ENCODE results near the gene NFATC1.

The NFATC1 gene

GRCh38 chr18:79522451-79523205 lies 126.9 kb downstream of the NFATC1 start:
- DNase-seq (peak; percentile 76), ATAC-seq (no peak)

GRCh38 chr18:79523206-79523735 lies 127.5 kb downstream of the NFATC1 start:
- ATAC-seq (peak; percentile 79), DNase-seq (peak; percentile 70)

GRCh38 chr18:79523736-79524180 lies 128.0 kb downstream of the NFATC1 start:
- DNase-seq (peak; percentile 83), ATAC-seq (peak; percentile 62)

GRCh38 chr18:79524181-79525078 lies 128.7 kb downstream of the NFATC1 start:
- peak; percentile 80 for DNase-seq
- ATAC-seq, result peak; percentile 47

- ATAC-seq (no peak), DNase-seq (peak; percentile 9)
Observed at GRCh38 chr18:79525556-79526467, 130.1 kb downstream of the NFATC1 start.

- ATAC-seq, result no peak
- DNase-seq, result peak; percentile 8
Observed at GRCh38 chr18:79526468-79527460, 131.0 kb downstream of the NFATC1 start.

- no peak for DNase-seq
- ATAC-seq, result no peak
Observed at GRCh38 chr18:79527656-79528315, 132.1 kb downstream of the NFATC1 start.

GRCh38 chr18:79528316-79528695 lies 132.6 kb downstream of the NFATC1 start:
- DNase-seq (no peak), ATAC-seq (no peak)

GRCh38 chr18:79528846-79529245 lies 133.1 kb downstream of the NFATC1 start:
- ATAC-seq (no peak), DNase-seq (peak; percentile 82)

GRCh38 chr18:79529296-79529695 lies 133.6 kb downstream of the NFATC1 start:
- DNase-seq, result no peak
- no peak for ATAC-seq

GRCh38 chr18:79529991-79530390 lies 134.3 kb downstream of the NFATC1 start:
- ATAC-seq, result no peak
- no peak for DNase-seq

- DNase-seq (no peak), ATAC-seq (no peak)
Observed at GRCh38 chr18:79530821-79531220, 135.1 kb downstream of the NFATC1 start.

- no peak for DNase-seq
Observed at GRCh38 chr18:79531386-79531785, 135.7 kb downstream of the NFATC1 start.

GRCh38 chr18:79531926-79532312 lies 136.2 kb downstream of the NFATC1 start:
- ATAC-seq (no peak), DNase-seq (no peak)

More at GRCh38 chr18:79531386-79531785, 135.7 kb downstream of the NFATC1 start:
- ATAC-seq, result no peak

GRCh38 chr18:79532313-79533007 lies 136.7 kb downstream of the NFATC1 start:
- DNase-seq (no peak), ATAC-seq (no peak)

- ATAC-seq (no peak), DNase-seq (no peak)
Observed at GRCh38 chr18:79533146-79533545, 137.4 kb downstream of the NFATC1 start.

- ATAC-seq (peak; percentile 14), DNase-seq (no peak)
Observed at GRCh38 chr18:79533591-79533990, 137.9 kb downstream of the NFATC1 start.

GRCh38 chr18:79534356-79534755 lies 138.6 kb downstream of the NFATC1 start:
- DNase-seq (no peak), ATAC-seq (no peak)

GRCh38 chr18:79537758-79538157 lies 142.0 kb downstream of the NFATC1 start:
- no peak for ATAC-seq
- DNase-seq, result no peak

Data from stimulated activated naive CD8-positive, alpha-beta T cell treated with anti-CD3 and anti-CD28 coated beads, Interleukin-15, Interleukin-2, amounts not matched to agents 100 U/mL and 50 U/mL, for 24 hours (primary cell).